Right lobe of liver (tissue), 4 donors: ENCODE data around the gene PPIL1.
A peak's percentile ranks its signal among the peaks of the same experiment; 100 is the strongest.

Experiments
- POLR2A ChIP-seq: fragments of 450-650 bp; IDR thresholded peaks from one replicate; pipeline ENCODE4 v1.6.1; 2017; ENCODE audit warnings: antibody characterized with exemption, mild to moderate bottlenecking
- TF ChIP-seq, protein P1 (sequence below), 4 donors: fragments of 200-600 bp in 3 of 4; fragments of 450-650 bp in 1 of 4; IDR thresholded peaks; one replicate each; pipeline versions ENCODE4 v1.5.1 to v1.8.0; 2016 to 2022; ENCODE audit warnings: antibody characterized with exemption in 4 of 4, mild to moderate bottlenecking in 2 of 4
- donor health status: DM: no; HTN: no; CAD: no.
- donor health status: DM: no; HTN: no; CAD: no.
- donor health status: DM: no; HTN: yes; CAD: no.

DNA sequence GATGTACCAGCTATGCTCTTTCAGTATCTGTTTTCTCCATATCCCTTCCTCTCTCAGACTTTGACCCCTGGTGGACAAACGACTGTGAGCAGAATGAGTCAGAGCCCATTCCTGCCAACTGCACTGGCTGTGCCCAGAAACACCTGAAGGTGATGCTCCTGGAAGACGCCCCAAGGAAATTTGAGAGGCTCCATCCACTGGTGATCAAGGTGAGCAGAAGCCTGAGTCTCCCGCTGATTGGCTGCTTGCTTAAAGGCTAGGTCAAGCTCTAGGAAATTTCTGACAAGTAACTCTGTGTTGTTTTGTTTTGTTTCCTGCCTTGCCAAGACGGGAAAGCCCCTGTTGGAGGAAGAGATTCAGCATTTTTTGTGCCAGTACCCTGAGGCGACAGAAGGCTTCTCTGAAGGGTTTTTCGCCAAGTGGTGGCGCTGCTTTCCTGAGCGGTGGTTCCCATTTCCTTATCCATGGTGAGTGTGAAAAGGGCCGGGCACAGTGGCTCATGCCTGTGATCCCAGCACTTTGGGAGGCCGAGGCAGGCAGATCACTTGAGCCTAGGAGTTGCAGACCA, 39.7 kb upstream of the PPIL1 start:
- TF ChIP-seq, protein P1, sequence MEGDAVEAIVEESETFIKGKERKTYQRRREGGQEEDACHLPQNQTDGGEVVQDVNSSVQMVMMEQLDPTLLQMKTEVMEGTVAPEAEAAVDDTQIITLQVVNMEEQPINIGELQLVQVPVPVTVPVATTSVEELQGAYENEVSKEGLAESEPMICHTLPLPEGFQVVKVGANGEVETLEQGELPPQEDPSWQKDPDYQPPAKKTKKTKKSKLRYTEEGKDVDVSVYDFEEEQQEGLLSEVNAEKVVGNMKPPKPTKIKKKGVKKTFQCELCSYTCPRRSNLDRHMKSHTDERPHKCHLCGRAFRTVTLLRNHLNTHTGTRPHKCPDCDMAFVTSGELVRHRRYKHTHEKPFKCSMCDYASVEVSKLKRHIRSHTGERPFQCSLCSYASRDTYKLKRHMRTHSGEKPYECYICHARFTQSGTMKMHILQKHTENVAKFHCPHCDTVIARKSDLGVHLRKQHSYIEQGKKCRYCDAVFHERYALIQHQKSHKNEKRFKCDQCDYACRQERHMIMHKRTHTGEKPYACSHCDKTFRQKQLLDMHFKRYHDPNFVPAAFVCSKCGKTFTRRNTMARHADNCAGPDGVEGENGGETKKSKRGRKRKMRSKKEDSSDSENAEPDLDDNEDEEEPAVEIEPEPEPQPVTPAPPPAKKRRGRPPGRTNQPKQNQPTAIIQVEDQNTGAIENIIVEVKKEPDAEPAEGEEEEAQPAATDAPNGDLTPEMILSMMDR (IDR thresholded peaks at IDR 0.05): peak in 3 of 4 donors; percentile 15 to 38 (median 26)
- no peak for TF ChIP-seq POLR2A
